Stimulated activated CD4-positive, alpha-beta T cell treated with anti-CD3 and anti-CD28 coated beads, TNF-alpha, amount 100 ng/mL, for 48 hours (primary cell): Measurements from ENCODE around the gene ATP2B2.

ENCODE experiments used
- DNase-seq, 3 donors: peaks; one replicate each; pipeline ENCODE4 v3.0.0-alpha.2; 2020; ENCODE audit warnings: low read depth in 3 of 3

ATP2B2 gene

GRCh38 chr3:10401990-10402761 is 103.2 kb downstream of the ATP2B2 start:
- DNase-seq = no peak

- DNase-seq = no peak
Measured at GRCh38 chr3:10400749-10401495, 104.5 kb downstream of the ATP2B2 start.

GRCh38 chr3:10400050-10400748 is 105.2 kb downstream of the ATP2B2 start:
- DNase-seq = no peak

- DNase-seq = no peak
Measured at GRCh38 chr3:10399634-10400033, 105.8 kb downstream of the ATP2B2 start.

- DNase-seq = no peak
Measured at GRCh38 chr3:10398341-10398740, 107.0 kb downstream of the ATP2B2 start.

- DNase-seq = no peak
Measured at GRCh38 chr3:10397879-10398278, 107.5 kb downstream of the ATP2B2 start.

GRCh38 chr3:10396931-10397330 is 108.5 kb downstream of the ATP2B2 start:
- no peak for DNase-seq

- DNase-seq = no peak
Measured at GRCh38 chr3:10396083-10396482, 109.3 kb downstream of the ATP2B2 start.

- no peak for DNase-seq
Measured at GRCh38 chr3:10395671-10396070, 109.7 kb downstream of the ATP2B2 start.

- DNase-seq = no peak
Measured at GRCh38 chr3:10395196-10395595, 110.2 kb downstream of the ATP2B2 start.

GRCh38 chr3:10394491-10395025 is 110.8 kb downstream of the ATP2B2 start:
- no peak for DNase-seq

- no peak for DNase-seq
Measured at GRCh38 chr3:10393514-10393913, 111.9 kb downstream of the ATP2B2 start.

GRCh38 chr3:10392906-10393461 is 112.4 kb downstream of the ATP2B2 start:
- no peak for DNase-seq

- DNase-seq = no peak
Measured at GRCh38 chr3:10392244-10392643, 113.1 kb downstream of the ATP2B2 start.

GRCh38 chr3:10391391-10391790 is 114.0 kb downstream of the ATP2B2 start:
- no peak for DNase-seq

- no peak for DNase-seq
Measured at GRCh38 chr3:10390641-10391373, 114.6 kb downstream of the ATP2B2 start.

- DNase-seq = no peak
Measured at GRCh38 chr3:10389995-10390394, 115.4 kb downstream of the ATP2B2 start.

- DNase-seq = no peak
Measured at GRCh38 chr3:10389339-10389738, 116.0 kb downstream of the ATP2B2 start.

GRCh38 chr3:10387881-10388609 is 117.3 kb downstream of the ATP2B2 start:
- DNase-seq = no peak

- no peak for DNase-seq
Measured at GRCh38 chr3:10386121-10386520, 119.3 kb downstream of the ATP2B2 start.
